ENCODE results near the gene C19orf44.
"Not testable (repeated sequence)": the region's sequence is repeated elsewhere in the genome, so short reads cannot be mapped to it uniquely, and the experiment has no call there.

The C19orf44 gene

DNA sequence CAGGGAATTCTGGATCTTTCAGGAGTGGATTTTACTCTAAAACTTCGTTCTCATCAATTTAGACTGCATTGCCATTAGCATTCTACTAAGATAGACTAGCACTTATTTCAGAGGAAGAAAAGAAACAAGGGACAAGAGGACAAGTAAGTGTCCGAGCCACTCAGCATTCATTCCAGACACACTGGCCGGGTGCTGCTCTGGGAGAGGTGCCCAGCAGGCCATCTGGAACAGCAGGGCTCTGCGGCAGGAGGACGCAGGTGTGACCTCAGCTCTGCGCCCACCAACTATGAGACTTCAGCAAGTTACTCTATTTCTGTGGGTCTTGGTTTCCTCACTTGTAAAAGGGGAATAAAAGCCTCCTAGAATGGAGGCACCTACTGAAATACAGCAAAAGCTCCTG lies 28.6 kb upstream of the C19orf44 start:
- no peaks in the 10 kb centered on the region for H3K9me2 ChIP-seq (replicated peaks; ENCODE audit: control insufficient read depth, low read length)
- no peaks in the 10 kb centered on the region for H3F3A ChIP-seq (ENCODE audit: control insufficient read depth, insufficient read depth)
- no peak overlapping the region for H3K4me3 ChIP-seq (ENCODE audit: low read length)
- TF ChIP-seq, protein P1, sequence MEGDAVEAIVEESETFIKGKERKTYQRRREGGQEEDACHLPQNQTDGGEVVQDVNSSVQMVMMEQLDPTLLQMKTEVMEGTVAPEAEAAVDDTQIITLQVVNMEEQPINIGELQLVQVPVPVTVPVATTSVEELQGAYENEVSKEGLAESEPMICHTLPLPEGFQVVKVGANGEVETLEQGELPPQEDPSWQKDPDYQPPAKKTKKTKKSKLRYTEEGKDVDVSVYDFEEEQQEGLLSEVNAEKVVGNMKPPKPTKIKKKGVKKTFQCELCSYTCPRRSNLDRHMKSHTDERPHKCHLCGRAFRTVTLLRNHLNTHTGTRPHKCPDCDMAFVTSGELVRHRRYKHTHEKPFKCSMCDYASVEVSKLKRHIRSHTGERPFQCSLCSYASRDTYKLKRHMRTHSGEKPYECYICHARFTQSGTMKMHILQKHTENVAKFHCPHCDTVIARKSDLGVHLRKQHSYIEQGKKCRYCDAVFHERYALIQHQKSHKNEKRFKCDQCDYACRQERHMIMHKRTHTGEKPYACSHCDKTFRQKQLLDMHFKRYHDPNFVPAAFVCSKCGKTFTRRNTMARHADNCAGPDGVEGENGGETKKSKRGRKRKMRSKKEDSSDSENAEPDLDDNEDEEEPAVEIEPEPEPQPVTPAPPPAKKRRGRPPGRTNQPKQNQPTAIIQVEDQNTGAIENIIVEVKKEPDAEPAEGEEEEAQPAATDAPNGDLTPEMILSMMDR (IDR thresholded peaks at IDR 0.05; ENCODE audit: low read depth, low read length, poor library complexity, severe bottlenecking) = no peak
- TF ChIP-seq EZH2phosphoT487 (IDR thresholded peaks at IDR 0.05; ENCODE audit: borderline replicate concordance, low read length) = no peak
- H3K27me3 ChIP-seq (ENCODE audit: control insufficient read depth, low read length) = no peaks in the 10 kb centered on the region
- H3K27ac ChIP-seq (ENCODE audit: low read depth, low read length) = no peak overlapping the region
- H3K36me3 ChIP-seq (ENCODE audit: control insufficient read depth, low read length) = peaks cover 21% of the 10 kb centered on the region
- H3K9me3 ChIP-seq (ENCODE audit: control insufficient read depth, insufficient read depth, low read length) = no peaks in the 10 kb centered on the region
- H4K20me1 ChIP-seq (ENCODE audit: control insufficient read depth, insufficient read depth, low read depth, low read length) = peaks cover 22% of the 10 kb centered on the region; the same call in 1 of the 2 replicates
- H3K4me2 ChIP-seq (ENCODE audit: low read length) = no peak overlapping the region
- peaks cover 45% of the 10 kb centered on the region for H3K4me1 ChIP-seq (ENCODE audit: control insufficient read depth, low read length)
- H3K79me2 ChIP-seq (ENCODE audit: control insufficient read depth, low read length) = peaks cover 91% of the 10 kb centered on the region

DNA sequence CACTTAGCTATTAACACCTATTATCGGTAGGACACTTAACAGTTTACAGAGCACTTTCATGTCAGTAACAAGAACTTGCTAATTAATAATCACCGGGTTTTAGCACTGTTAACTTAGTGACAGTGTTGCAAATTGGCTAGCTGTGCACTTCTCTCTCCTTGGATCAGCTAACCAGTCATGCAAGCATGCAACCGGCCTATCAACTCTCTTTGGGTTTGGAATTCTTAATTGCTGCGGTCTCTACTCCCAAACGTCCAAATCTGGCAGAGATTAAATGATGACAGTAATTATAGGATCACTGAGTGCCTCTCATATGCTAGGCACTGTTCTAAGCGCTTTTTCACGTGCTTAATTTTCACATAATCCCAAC lies 25.7 kb upstream of the C19orf44 start:
- Histone ChIP-seq H3K36me3 (ENCODE audit: control insufficient read depth, low read length) (peaks cover 12% of the 10 kb centered on the region), H3K4me3 (ENCODE audit: low read length) (peak overlapping the region; percentile 90), H3K27me3 (ENCODE audit: control insufficient read depth, low read length) (no peaks in the 10 kb centered on the region), H3K27ac (ENCODE audit: low read depth, low read length) (no peak overlapping the region), H3K9me3 (ENCODE audit: control insufficient read depth, insufficient read depth, low read length) (no peaks in the 10 kb centered on the region; the same call in 1 of the 2 replicates), H3K79me2 (ENCODE audit: control insufficient read depth, low read length) (peaks cover 62% of the 10 kb centered on the region), H3K9me2 (replicated peaks; ENCODE audit: control insufficient read depth, low read length) (no peaks in the 10 kb centered on the region), H3K4me1 (ENCODE audit: control insufficient read depth, low read length) (peaks cover 29% of the 10 kb centered on the region), H4K20me1 (ENCODE audit: control insufficient read depth, insufficient read depth, low read depth, low read length) (peaks cover 13% of the 10 kb centered on the region; the same call in 1 of the 2 replicates), H3F3A (ENCODE audit: control insufficient read depth, insufficient read depth) (no peaks in the 10 kb centered on the region), H3K4me2 (ENCODE audit: low read length) (peak overlapping the region; percentile 80)
- no peak for TF ChIP-seq EZH2phosphoT487 (IDR thresholded peaks at IDR 0.05; ENCODE audit: borderline replicate concordance, low read length)
- TF ChIP-seq, protein P1 (IDR thresholded peaks at IDR 0.05; ENCODE audit: low read depth, low read length, poor library complexity, severe bottlenecking) = no peak

DNA sequence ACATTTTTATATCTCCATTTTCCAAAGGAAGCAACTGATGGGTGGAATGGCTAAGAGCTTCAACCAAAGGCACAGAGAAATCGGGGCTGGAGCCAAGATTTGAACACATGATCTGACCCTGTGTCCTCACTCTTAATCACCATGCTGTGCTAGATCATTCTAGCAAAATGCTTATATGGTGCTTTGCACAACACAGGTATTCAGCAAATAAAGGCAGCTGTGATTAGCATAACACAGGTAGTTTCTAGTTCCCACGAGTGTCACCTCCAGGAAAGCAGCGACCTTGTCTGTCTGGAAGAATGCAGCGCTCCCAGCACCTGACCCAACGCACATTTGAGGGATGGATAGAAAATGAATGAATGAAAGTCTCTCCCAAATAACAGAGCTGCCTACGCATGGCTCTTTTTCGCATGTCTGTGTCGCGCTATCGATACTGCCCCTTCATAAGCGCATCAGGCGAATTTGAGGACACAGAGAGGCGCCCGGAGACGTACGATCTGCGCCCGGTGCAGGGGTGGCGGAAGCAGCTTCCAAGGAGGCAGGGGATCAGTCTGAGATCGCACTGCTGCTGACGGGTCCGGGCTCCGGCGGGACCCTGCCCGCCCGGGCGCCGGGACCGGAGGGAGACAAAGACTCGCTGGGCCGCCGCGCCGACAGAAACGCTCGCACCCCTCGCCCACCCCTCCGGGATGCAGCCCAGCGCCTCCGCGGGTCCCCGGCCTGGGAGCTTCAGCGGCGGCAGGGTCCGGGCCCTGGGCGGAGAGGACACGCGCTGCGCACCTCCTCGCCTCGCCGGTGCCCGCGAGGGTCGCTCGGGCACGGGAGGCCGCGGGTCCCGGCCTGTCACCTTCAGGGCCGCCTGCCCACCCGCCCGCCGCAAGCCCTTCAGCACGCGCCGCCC lies 25.0 kb upstream of the C19orf44 start:
- no peaks in the 10 kb centered on the region for H3F3A ChIP-seq (ENCODE audit: control insufficient read depth, insufficient read depth)
- no peaks in the 10 kb centered on the region; the same call in 1 of the 2 replicates for H3K9me3 ChIP-seq (ENCODE audit: control insufficient read depth, insufficient read depth, low read length)
- H4K20me1 ChIP-seq (ENCODE audit: control insufficient read depth, insufficient read depth, low read depth, low read length) = peaks cover 13% of the 10 kb centered on the region; the same call in 1 of the 2 replicates
- TF ChIP-seq, protein P1 (IDR thresholded peaks at IDR 0.05; ENCODE audit: low read depth, low read length, poor library complexity, severe bottlenecking) = no peak
- TF ChIP-seq EZH2phosphoT487 (IDR thresholded peaks at IDR 0.05; ENCODE audit: borderline replicate concordance, low read length) = no peak
- peak overlapping the region; percentile 80 for H3K4me2 ChIP-seq (ENCODE audit: low read length)
- no peaks in the 10 kb centered on the region for H3K27me3 ChIP-seq (ENCODE audit: control insufficient read depth, low read length)
- H3K27ac ChIP-seq (ENCODE audit: low read depth, low read length) = peak overlapping the region; percentile 20; the same call in 1 of the 2 replicates
- no peaks in the 10 kb centered on the region for H3K9me2 ChIP-seq (replicated peaks; ENCODE audit: control insufficient read depth, low read length)
- H3K4me3 ChIP-seq (ENCODE audit: low read length) = peak overlapping the region; percentile 90
- H3K4me1 ChIP-seq (ENCODE audit: control insufficient read depth, low read length) = peaks cover 29% of the 10 kb centered on the region
- H3K79me2 ChIP-seq (ENCODE audit: control insufficient read depth, low read length) = peaks cover 56% of the 10 kb centered on the region
- peaks cover 12% of the 10 kb centered on the region; the same call in 1 of the 2 replicates for H3K36me3 ChIP-seq (ENCODE audit: control insufficient read depth, low read length)

DNA sequence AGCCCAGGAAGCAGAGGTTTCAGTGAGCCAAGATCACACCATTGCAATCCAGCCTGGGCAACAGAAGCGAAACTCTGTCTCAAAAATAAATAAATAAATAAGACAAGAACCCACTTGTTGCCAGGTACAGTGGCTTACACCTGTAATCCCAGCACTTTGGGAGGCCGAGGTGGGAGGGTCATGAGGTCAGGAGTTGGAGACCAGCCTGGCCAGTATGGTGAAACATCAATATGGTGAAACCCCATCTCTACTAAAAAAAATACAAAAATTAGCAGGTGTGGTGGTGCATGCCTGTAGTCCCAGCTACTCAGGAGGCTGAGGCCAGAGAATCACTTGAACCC lies 23.7 kb upstream of the C19orf44 start:
- not testable (repeated sequence) for H3K27ac ChIP-seq (ENCODE audit: low read depth, low read length); H3F3A ChIP-seq (ENCODE audit: control insufficient read depth, insufficient read depth); H3K9me2 ChIP-seq (replicated peaks; ENCODE audit: control insufficient read depth, low read length); H3K27me3 ChIP-seq (ENCODE audit: control insufficient read depth, low read length); H3K9me3 ChIP-seq (ENCODE audit: control insufficient read depth, insufficient read depth, low read length)
- Histone ChIP-seq H3K79me2 (ENCODE audit: control insufficient read depth, low read length) (peaks cover 42% of the 10 kb centered on the region), H3K4me2 (ENCODE audit: low read length) (peak overlapping the region; percentile 91), H3K36me3 (ENCODE audit: control insufficient read depth, low read length) (peaks cover 12% of the 10 kb centered on the region; the same call in 1 of the 2 replicates), H3K4me1 (ENCODE audit: control insufficient read depth, low read length) (peaks cover 29% of the 10 kb centered on the region), H3K4me3 (ENCODE audit: low read length) (peak overlapping the region; percentile 90), H4K20me1 (ENCODE audit: control insufficient read depth, insufficient read depth, low read depth, low read length) (peaks cover 13% of the 10 kb centered on the region; the same call in 1 of the 2 replicates)

Data from DOHH2 (cell line).